H9 (cell line): Measurements from ENCODE around the gene RNF186. TPM values are rescaled to one million over a fixed set of nuclear protein-coding genes. Genes with fewer than 3 reads are reported as not detected.

Experiments used
- DNase-seq: peaks from one replicate; pipeline ENCODE4 v3.0.0-alpha.2; 2017
- H2AFZ ChIP-seq: one replicate; pipeline ENCODE4 v1.6.1; 2013; ENCODE audit warnings: mild to moderate bottlenecking, low read length, control low read depth, moderate library complexity
- H2AK5ac ChIP-seq: 2 replicates; pipeline ENCODE4 v1.6.1; 2013; ENCODE audit warnings: low read length, control low read depth, mixed read lengths; ENCODE audit not compliant: insufficient read length
- H2BK120ac ChIP-seq: one replicate; pipeline ENCODE4 v1.6.1; 2013; ENCODE audit warnings: low read depth, mild to moderate bottlenecking, low read length, control low read depth, inconsistent platforms; ENCODE audit not compliant: poor library complexity, severe bottlenecking
- H2BK12ac ChIP-seq: 2 replicates; pipeline ENCODE4 v1.6.1; 2013; ENCODE audit warnings: low read length, control low read depth, mixed read lengths, low read depth; ENCODE audit not compliant: insufficient read length
- H2BK15ac ChIP-seq: 2 replicates; pipeline ENCODE4 v1.6.1; 2013; ENCODE audit warnings: low read depth, low read length, control low read depth
- H2BK20ac ChIP-seq: one replicate; pipeline ENCODE4 v1.6.1; 2013; ENCODE audit warnings: low read depth, mild to moderate bottlenecking, low read length, control low read depth, inconsistent platforms; ENCODE audit not compliant: poor library complexity, severe bottlenecking
- H2BK5ac ChIP-seq: 2 replicates; pipeline ENCODE4 v1.6.1; 2013; ENCODE audit warnings: low read length, control low read depth, mixed read lengths; ENCODE audit not compliant: insufficient read length
- H3K14ac ChIP-seq: 2 replicates; pipeline ENCODE4 v1.6.1; 2013; ENCODE audit warnings: low read length, control low read depth; ENCODE audit not compliant: insufficient read depth
- H3K18ac ChIP-seq: 2 replicates; pipeline ENCODE4 v1.6.1; 2013; ENCODE audit warnings: low read depth, mild to moderate bottlenecking, mixed read lengths, low read length, control low read depth; ENCODE audit not compliant: insufficient read length
- H3K23ac ChIP-seq: 2 replicates; pipeline ENCODE4 v1.6.1; 2013; ENCODE audit warnings: low read length, control low read depth, mixed read lengths, low read depth; ENCODE audit not compliant: insufficient read length
- H3K23me2 ChIP-seq: 2 replicates; pipeline ENCODE4 v1.6.1; 2013; ENCODE audit warnings: low read depth, mild to moderate bottlenecking, mixed read lengths, low read length, control low read depth; ENCODE audit not compliant: insufficient read length, poor library complexity, severe bottlenecking
- H3K27ac ChIP-seq: 2 replicates; pipeline ENCODE4 v1.5.1; 2013; ENCODE audit warnings: low read length, control low read depth, mixed read lengths, low read depth; ENCODE audit not compliant: insufficient read length
- H3K27me3 ChIP-seq: 2 replicates; pipeline ENCODE4 v1.6.1; 2013; ENCODE audit warnings: low read length, control low read depth, inconsistent platforms; ENCODE audit not compliant: insufficient read depth
- H3K4ac ChIP-seq: 2 replicates; pipeline ENCODE4 v1.6.1; 2013; ENCODE audit warnings: low read depth, mild to moderate bottlenecking, control low read depth, inconsistent platforms, low read length, moderate library complexity
- H3K4me1 ChIP-seq: 2 replicates; pipeline ENCODE4 v1.6.1; 2013; ENCODE audit warnings: low read length, control low read depth, inconsistent platforms; ENCODE audit not compliant: insufficient read depth
- H3K4me2 ChIP-seq: 2 replicates; pipeline ENCODE4 v1.6.1; 2013; ENCODE audit warnings: low read length, control low read depth, mixed read lengths; ENCODE audit not compliant: insufficient read length, insufficient read depth
- H3K56ac ChIP-seq: 2 replicates; pipeline ENCODE4 v1.6.1; 2013; ENCODE audit warnings: low read depth, mild to moderate bottlenecking, mixed read lengths, low read length, control low read depth; ENCODE audit not compliant: insufficient read length
- H3K79me1 ChIP-seq: 2 replicates; pipeline ENCODE4 v1.6.1; 2013; ENCODE audit warnings: low read depth, mild to moderate bottlenecking, moderate library complexity, low read length, control low read depth, inconsistent platforms; ENCODE audit not compliant: insufficient read depth, poor library complexity, severe bottlenecking
- H3K79me2 ChIP-seq: 2 replicates; pipeline ENCODE4 v1.6.1; 2013; ENCODE audit warnings: low read length, control low read depth, inconsistent platforms; ENCODE audit not compliant: insufficient read depth
- H3K9ac ChIP-seq: 2 replicates; pipeline ENCODE4 v1.6.1; 2013; ENCODE audit warnings: low read length, control low read depth, mixed read lengths; ENCODE audit not compliant: insufficient read length; ENCODE audit errors: extremely low read depth
- H3K9me3 ChIP-seq: one replicate; pipeline ENCODE4 v1.6.1; 2013; ENCODE audit warnings: low read depth, low read length, inconsistent platforms; ENCODE audit not compliant: control insufficient read depth
- H3T11ph ChIP-seq: one replicate; pipeline ENCODE4 v1.6.1; 2013; ENCODE audit warnings: mild to moderate bottlenecking, low read length, control low read depth, inconsistent platforms
- H4K20me1 ChIP-seq: one replicate; pipeline ENCODE4 v1.6.1; 2013; ENCODE audit not compliant: control insufficient read depth, insufficient read length, insufficient read depth
- H4K5ac ChIP-seq: 2 replicates; pipeline ENCODE4 v1.6.1; 2013; ENCODE audit warnings: low read depth, mild to moderate bottlenecking, mixed read lengths, low read length, control low read depth; ENCODE audit not compliant: insufficient read length
- H4K8ac ChIP-seq: replicated peaks from 2 replicates; pipeline ENCODE4 v1.6.1; 2013; ENCODE audit warnings: low read length, control low read depth, mixed read lengths, low read depth; ENCODE audit not compliant: insufficient read length
- H4K91ac ChIP-seq: 2 replicates; pipeline ENCODE4 v1.6.1; 2013; ENCODE audit warnings: low read depth, mild to moderate bottlenecking, moderate library complexity, mixed read lengths, low read length, control low read depth; ENCODE audit not compliant: insufficient read length
- H3K27ac Mint-ChIP-seq, 3 experiments: 2 replicates in 2 of 3; 3 replicates in 1 of 3; pipeline ENCODE4 v1.8.0; 2020 to 2021; ENCODE audit warnings: mixed read lengths in 3 of 3, mild to moderate bottlenecking in 1 of 3, moderate library complexity in 1 of 3
- H3K27me3 Mint-ChIP-seq: 2 replicates; pipeline ENCODE4 v1.8.0; 2021; ENCODE audit warnings: low read depth, mild to moderate bottlenecking, moderate library complexity, mixed read lengths
- H3K36me3 Mint-ChIP-seq, 3 experiments: 2 replicates in 2 of 3; 3 replicates in 1 of 3; pipeline ENCODE4 v1.8.0; 2020 to 2021; ENCODE audit warnings: low read depth in 3 of 3, mixed read lengths in 3 of 3; ENCODE audit not compliant: insufficient read depth in 1 of 3
- H3K4me1 Mint-ChIP-seq, 2 experiments: 2 replicates each; pipeline ENCODE4 v1.8.0; 2020; ENCODE audit warnings: mixed read lengths in 2 of 2
- H3K4me3 Mint-ChIP-seq, 2 experiments: 2 replicates in 1 of 2; 3 replicates in 1 of 2; pipeline ENCODE4 v1.8.0; 2020 to 2021; ENCODE audit warnings: mild to moderate bottlenecking in 2 of 2, mixed read lengths in 2 of 2, moderate library complexity in 1 of 2
- H3K9me3 Mint-ChIP-seq, 2 experiments: 2 replicates in 1 of 2; 3 replicates in 1 of 2; pipeline ENCODE4 v1.8.0; 2020; ENCODE audit warnings: mild to moderate bottlenecking in 2 of 2, mixed read lengths in 2 of 2, moderate library complexity in 1 of 2
- CTCF ChIP-seq: fragments of 200-600 bp; sonication (generic); conservative IDR thresholded peaks from 3 replicates; pipeline ENCODE4 v1.8.0; 2021; ENCODE audit warnings: antibody characterized with exemption, mild to moderate bottlenecking
- WGBS: extraction: QIAGEN DNeasy Blood & Tissue Kit; methylation state at CpG from one replicate; pipeline ENCODE4 v1.1.7; 2013; ENCODE audit warnings: missing lambda C conversion rate, low lambda C conversion rate, mixed read lengths; ENCODE audit not compliant: insufficient read length; ENCODE audit errors: extremely low coverage; 5-methylcytosine and 5-hydroxymethylcytosine counted together
- total RNA-seq: library from RNA; stranded (reverse); gene quantifications from 2 replicates; pipeline ENCODE4 v1.2.1, GENCODE V29; 2021

The RNF186 gene
- total RNA-seq, 1 experiment from 2014 or later: not detected

- no peaks in the 10 kb centered on the region for H3K79me1 ChIP-seq
- Mint-ChIP-seq H3K27ac (no peak overlapping the region), H3K4me3 (no peak overlapping the region), H3K4me1 (peaks cover 0 to 11% of the 10 kb centered on the region in 2 experiments; a peak in 2 of 4 replicates), H3K9me3 (no peaks in the 10 kb centered on the region), H3K27me3 (peaks cover 4% of the 10 kb centered on the region), H3K36me3 (no peaks in the 10 kb centered on the region)
- TF ChIP-seq CTCF: no peak
- H3K23ac ChIP-seq: no peak overlapping the region
- H3K9ac ChIP-seq: no peak overlapping the region
- H2BK120ac ChIP-seq: no peak overlapping the region
- H3K56ac ChIP-seq: no peak overlapping the region
- no peaks in the 10 kb centered on the region for H3K79me2 ChIP-seq
- H3K4me2 ChIP-seq: no peak overlapping the region
- no peak overlapping the region for H2AK5ac ChIP-seq
- H3K18ac ChIP-seq: no peak overlapping the region
- H3K4ac ChIP-seq: no peak overlapping the region
- no peaks in the 10 kb centered on the region for H3K23me2 ChIP-seq
- no peak for DNase-seq
- no CpG with 5 or more reads among the region's 8 CpGs for WGBS
- no peak overlapping the region for H4K91ac ChIP-seq
- H2BK15ac ChIP-seq: no peak overlapping the region
- H2AFZ ChIP-seq: no peak overlapping the region
- no peaks in the 10 kb centered on the region for H3K9me3 ChIP-seq
- H3T11ph ChIP-seq: no peak overlapping the region
- H4K8ac ChIP-seq: no peak overlapping the region
- H3K27ac ChIP-seq: no peak overlapping the region
- H2BK20ac ChIP-seq: no peak overlapping the region
- no peak overlapping the region for H4K5ac ChIP-seq
- H3K27me3 ChIP-seq: no peaks in the 10 kb centered on the region
- H4K20me1 ChIP-seq: no peaks in the 10 kb centered on the region
- H2BK5ac ChIP-seq: no peak overlapping the region
- no peak overlapping the region for H3K14ac ChIP-seq
- no peaks in the 10 kb centered on the region for H3K4me1 ChIP-seq
- H2BK12ac ChIP-seq: no peak overlapping the region
These were observed 30.5 kb upstream of the RNF186 start for GRCh38 chr1:19845555-19845954.
